ENCODE data around the gene C19orf67.

The C19orf67 gene

GRCh38 chr19:14088634-14089411 lies 3.2 kb upstream of the C19orf67 start:
- no peak for DNase-seq (ENCODE audit: low read depth)
- peak overlapping the region; percentile 34 for H3K4me3 ChIP-seq (ENCODE audit: control insufficient read depth, low read depth, low read length)
- no peak for TF ChIP-seq CTCF (IDR thresholded peaks at IDR 0.05; ENCODE audit: control insufficient read depth, insufficient read depth, low read depth, low read length, missing control alignments)

- no peak overlapping the region for H3K4me3 ChIP-seq (ENCODE audit: control insufficient read depth, low read depth, low read length)
- no peak for DNase-seq (ENCODE audit: low read depth)
- no peak for TF ChIP-seq CTCF (IDR thresholded peaks at IDR 0.05; ENCODE audit: control insufficient read depth, insufficient read depth, low read depth, low read length, missing control alignments)
Measured at GRCh38 chr19:14086098-14086497, 515 bp upstream of the C19orf67 start.

- H3K4me3 ChIP-seq (ENCODE audit: control insufficient read depth, low read depth, low read length): no peak overlapping the region; the same call in 1 of the 2 replicates
- DNase-seq (ENCODE audit: low read depth): no peak
- no peak for TF ChIP-seq CTCF (IDR thresholded peaks at IDR 0.05; ENCODE audit: control insufficient read depth, insufficient read depth, low read depth, low read length, missing control alignments)
Measured at GRCh38 chr19:14082675-14082960, 3.0 kb downstream of the C19orf67 start.

GRCh38 chr19:14081797-14082674 lies 3.5 kb downstream of the C19orf67 start:
- TF ChIP-seq CTCF (IDR thresholded peaks at IDR 0.05; ENCODE audit: control insufficient read depth, insufficient read depth, low read depth, low read length, missing control alignments): no peak
- H3K4me3 ChIP-seq (ENCODE audit: control insufficient read depth, low read depth, low read length): peak overlapping the region; percentile 80
- no peak for DNase-seq (ENCODE audit: low read depth)

- H3K4me3 ChIP-seq (ENCODE audit: control insufficient read depth, low read depth, low read length): peak overlapping the region; percentile 80
- peak; percentile 98 for DNase-seq (ENCODE audit: low read depth)
- TF ChIP-seq CTCF (IDR thresholded peaks at IDR 0.05; ENCODE audit: control insufficient read depth, insufficient read depth, low read depth, low read length, missing control alignments): no peak
Measured at GRCh38 chr19:14080887-14081796, 4.4 kb downstream of the C19orf67 start.

- DNase-seq (ENCODE audit: low read depth): no peak
- TF ChIP-seq CTCF (IDR thresholded peaks at IDR 0.05; ENCODE audit: control insufficient read depth, insufficient read depth, low read depth, low read length, missing control alignments): no peak
- no peak overlapping the region for H3K4me3 ChIP-seq (ENCODE audit: control insufficient read depth, low read depth, low read length)
Measured at GRCh38 chr19:14078411-14078810, 7.2 kb downstream of the C19orf67 start.

Data from AG09309 (cell line).